BE2C (cell line): ENCODE data around the gene MTMR4. TPM values are rescaled to one million over a fixed set of nuclear protein-coding genes. Genes with fewer than 3 reads are reported as not detected.
"Not testable (repeated sequence)": the region's sequence is repeated elsewhere in the genome, so short reads cannot be mapped to it uniquely, and the experiment has no call there.

ENCODE experiments used
- DNase-seq: peaks from one replicate; pipeline ENCODE4 v3.0.0-alpha.2; 2020
- H3K27me3 ChIP-seq: fragments of 250-450 bp; sonication (Bioruptor Pico); 2 replicates; pipeline ENCODE4 v1.5.1; 2020; ENCODE audit warnings: mild to moderate bottlenecking
- H3K36me3 ChIP-seq: fragments of 250-450 bp; sonication (Bioruptor Pico); 2 replicates; pipeline ENCODE4 v1.5.1; 2020; ENCODE audit warnings: mild to moderate bottlenecking
- H3K4me1 ChIP-seq: fragments of 250-450 bp; sonication (Bioruptor Pico); 2 replicates; pipeline ENCODE4 v1.5.1; 2020
- H3K4me3 ChIP-seq: 2 replicates; pipeline ENCODE4 v1.5.1; 2011; ENCODE audit warnings: low read depth, low read length
- H3K9me3 ChIP-seq: fragments of 250-450 bp; sonication (Bioruptor Pico); 2 replicates; pipeline ENCODE4 v1.5.1; 2020
- CTCF ChIP-seq: IDR thresholded peaks from 2 replicates; pipeline ENCODE4 v1.5.1; 2012; ENCODE audit warnings: mild to moderate bottlenecking, low read depth, low read length
- polyA plus RNA-seq: library from polyadenylated mRNA; unstranded; fragments of >200 nt; gene quantifications from one replicate; pipeline ENCODE4 v1.2.1, GENCODE V29; 2012; ENCODE audit warnings: low read depth, missing spikeins; ENCODE audit not compliant: insufficient read length, insufficient read depth

MTMR4 gene
- 22.5 TPM for polyA plus RNA-seq

- H3K4me1 ChIP-seq, result 0 out of 2 replicates have a peak, but pooled peaks cover 3% of the 10 kb centered on the region
- H3K9me3 ChIP-seq, result no peaks in the 10 kb centered on the region
- H3K27me3 ChIP-seq, result no peaks in the 10 kb centered on the region
- H3K4me3 ChIP-seq, result peak within 1 kb of the TSS; percentile 86
- TF ChIP-seq CTCF, result no peak
- peak; percentile 93 for DNase-seq
- peaks cover 26% of the 10 kb centered on the region; the same call in 1 of the 2 replicates for H3K36me3 ChIP-seq
Observed at GRCh38 chr17:58513965-58514769, at the start of gene MTMR4. Gene MTMR4 (minus strand): TSS chr17:58514638. CDS start chr17:58514407, 231 bp downstream.

GRCh38 chr17:58560511-58560910 is 46.1 kb upstream of the MTMR4 start:
- Histone ChIP-seq H3K4me1 (no peaks in the 10 kb centered on the region), H3K9me3 (no peaks in the 10 kb centered on the region), H3K4me3 (no peak overlapping the region), H3K36me3 (no peaks in the 10 kb centered on the region), H3K27me3 (no peaks in the 10 kb centered on the region; the same call in 1 of the 2 replicates)
- TF ChIP-seq CTCF, result no peak
- DNase-seq, result no peak

GRCh38 chr17:58557981-58558380 is 43.5 kb upstream of the MTMR4 start:
- no peak overlapping the region for H3K4me3 ChIP-seq
- DNase-seq, result no peak
- TF ChIP-seq CTCF, result no peak
- no peaks in the 10 kb centered on the region for H3K27me3 ChIP-seq
- H3K36me3 ChIP-seq, result no peaks in the 10 kb centered on the region
- no peaks in the 10 kb centered on the region for H3K4me1 ChIP-seq
- H3K9me3 ChIP-seq, result no peaks in the 10 kb centered on the region

GRCh38 chr17:58556833-58557250 is 42.4 kb upstream of the MTMR4 start:
- Histone ChIP-seq H3K9me3 (no peaks in the 10 kb centered on the region), H3K27me3 (no peaks in the 10 kb centered on the region), H3K36me3 (no peaks in the 10 kb centered on the region), H3K4me1 (no peaks in the 10 kb centered on the region), H3K4me3 (no peak overlapping the region)
- DNase-seq, result no peak
- TF ChIP-seq CTCF, result no peak

- H3K27me3 ChIP-seq, DNase-seq, H3K4me1 ChIP-seq, H3K4me3 ChIP-seq, H3K36me3 ChIP-seq, H3K9me3 ChIP-seq: not testable (repeated sequence)
Observed at GRCh38 chr17:58555109-58555508, 40.7 kb upstream of the MTMR4 start.

GRCh38 chr17:58541249-58541648 is 26.8 kb upstream of the MTMR4 start:
- H3K9me3 ChIP-seq, result no peaks in the 10 kb centered on the region; the same call in 1 of the 2 replicates
- H3K36me3 ChIP-seq, result no peaks in the 10 kb centered on the region
- peak; percentile 18; the same call in 1 of the 2 replicates for TF ChIP-seq CTCF
- peaks cover 14% of the 10 kb centered on the region for H3K27me3 ChIP-seq
- no peaks in the 10 kb centered on the region for H3K4me1 ChIP-seq
- H3K4me3 ChIP-seq, result no peak overlapping the region
- DNase-seq, result no peak
